Measurements from ENCODE around the gene MGMT. TPM values are rescaled to one million over a fixed set of nuclear protein-coding genes. Genes with fewer than 3 reads are reported as not detected.

MGMT gene
- total RNA-seq, 1 donor from 2014 or later, result 7.7 TPM

DNA sequence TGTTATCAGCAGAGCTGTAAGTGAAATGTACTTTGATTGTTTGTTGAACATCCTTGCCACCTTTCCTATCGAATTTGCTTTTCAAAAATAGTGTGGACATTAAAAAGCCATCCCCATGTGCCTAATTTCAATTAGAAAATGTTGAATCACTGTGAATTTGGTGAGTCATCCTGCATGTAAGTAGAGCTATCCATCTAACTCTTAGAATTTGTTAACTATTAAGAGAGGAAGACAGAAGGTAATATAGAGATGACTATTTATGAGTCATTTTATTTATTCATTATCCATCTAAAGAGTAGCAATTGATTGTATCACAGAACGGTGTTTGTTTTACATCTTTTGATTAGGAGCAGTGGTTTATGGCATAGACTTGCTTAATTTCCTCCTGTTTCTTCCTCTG lies 154.7 kb downstream of the MGMT start:
- no peak for DNase-seq (ENCODE audit: low read depth in 2 of 2)

DNA sequence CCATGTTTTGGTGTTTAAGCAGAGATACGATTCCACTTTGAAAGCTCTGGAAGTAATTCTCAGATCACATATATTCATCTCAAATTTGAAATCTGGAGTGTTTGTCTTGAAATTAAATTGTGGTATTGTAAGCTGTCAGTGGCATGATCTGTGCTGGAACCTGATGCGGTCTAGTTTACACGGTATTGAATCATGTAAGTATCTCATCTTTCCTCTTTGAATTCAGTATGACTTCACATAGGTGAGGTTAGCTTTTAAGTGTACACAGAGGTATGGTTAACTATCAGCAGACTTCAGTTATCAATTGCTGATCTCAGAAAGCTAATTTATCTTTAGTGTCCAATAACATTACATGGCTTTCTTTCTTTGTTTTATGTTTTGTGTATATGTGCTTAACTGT lies 155.2 kb downstream of the MGMT start:
- no peak for DNase-seq (ENCODE audit: low read depth in 2 of 2)

DNA sequence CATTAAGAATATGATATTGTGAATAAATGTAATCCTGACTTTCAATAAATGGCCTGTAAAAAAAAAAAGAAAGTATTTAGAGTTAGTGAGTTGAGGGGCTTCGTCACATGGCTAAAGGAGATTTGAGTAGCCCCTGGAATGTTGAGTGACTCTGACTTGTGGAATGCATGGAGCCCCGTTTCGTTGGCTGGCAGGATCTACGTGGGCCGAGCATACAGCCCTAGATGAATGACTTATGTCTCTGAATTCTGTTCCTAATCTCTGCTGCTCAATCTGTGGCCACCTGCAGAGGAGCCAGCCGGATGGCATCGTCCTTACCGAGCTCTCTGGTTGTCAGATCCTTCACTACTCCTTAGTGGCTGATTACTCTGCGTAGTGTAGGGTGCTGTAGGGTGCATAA lies 155.7 kb downstream of the MGMT start:
- no peak for DNase-seq (ENCODE audit: low read depth in 2 of 2)

DNA sequence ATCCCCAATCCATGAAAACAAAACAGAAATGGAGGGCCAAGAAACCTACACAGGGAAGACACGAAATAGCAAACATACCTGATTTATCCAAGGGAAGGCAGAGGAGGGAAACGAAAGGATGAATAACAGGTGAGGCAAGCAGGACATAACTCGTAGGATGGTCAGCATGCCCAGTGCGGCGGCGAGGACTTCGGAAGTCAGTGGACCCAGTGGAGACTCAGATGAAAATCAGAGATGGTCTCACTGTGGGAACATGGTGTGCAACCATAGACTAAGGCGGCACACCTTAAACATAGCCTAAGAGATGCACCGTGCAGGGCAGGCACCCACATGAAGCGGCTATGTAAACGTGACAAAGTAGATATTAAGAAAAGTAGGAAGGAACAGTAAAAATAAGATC lies 157.5 kb downstream of the MGMT start:
- no peak for DNase-seq (ENCODE audit: low read depth in 2 of 2)

DNA sequence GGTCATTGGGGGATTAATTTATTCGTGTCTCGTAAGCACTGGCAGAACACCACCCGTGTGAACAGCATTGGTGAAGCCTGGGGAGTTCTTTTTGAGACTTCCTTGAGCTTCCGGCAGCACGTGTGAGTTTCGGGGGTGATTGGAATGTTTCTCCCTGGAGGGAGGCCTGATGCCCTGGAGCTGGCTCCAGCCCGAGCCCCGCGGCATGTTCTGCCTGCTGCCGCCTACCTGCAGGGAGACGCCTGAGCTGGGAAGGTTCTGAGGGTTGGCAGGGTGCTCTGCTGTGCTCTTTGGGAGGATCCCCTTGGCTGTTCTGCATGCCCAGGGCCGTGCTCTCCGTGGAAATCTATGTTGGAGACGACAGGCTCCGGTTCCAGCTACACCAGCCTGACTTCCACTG lies 159.3 kb downstream of the MGMT start:
- DNase-seq (ENCODE audit: low read depth in 2 of 2), result no peak

DNA sequence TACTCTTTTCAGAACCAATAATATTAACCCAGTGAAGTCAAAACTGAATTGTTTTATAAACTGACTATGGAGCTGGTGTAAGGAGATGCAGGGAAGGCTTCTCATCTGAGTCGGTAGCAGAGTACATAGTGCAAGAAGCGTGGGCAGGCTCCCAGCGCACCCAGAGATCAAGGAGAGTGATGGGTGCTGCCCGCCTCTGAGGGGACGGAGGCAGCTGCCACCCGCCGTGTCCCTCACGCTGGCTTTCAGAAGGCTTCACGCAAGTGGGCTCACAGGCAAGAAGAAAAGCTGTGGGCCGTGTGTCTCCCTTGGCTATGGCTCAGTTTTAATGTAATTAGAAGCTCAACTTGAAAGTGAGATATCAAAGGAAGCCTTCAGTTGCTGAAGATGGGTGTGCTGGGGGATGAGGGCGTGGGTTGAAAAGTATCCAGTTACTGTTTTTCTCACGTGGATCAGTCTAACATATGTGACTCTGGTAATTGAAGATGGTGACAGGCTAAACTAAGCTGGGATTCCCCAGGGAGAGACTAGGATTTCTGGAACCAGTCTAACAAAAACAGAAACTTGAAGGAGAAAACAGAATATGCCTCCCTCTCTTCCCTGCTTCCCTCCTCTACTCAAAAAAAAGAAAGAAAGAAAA lies 159.9 kb downstream of the MGMT start:
- DNase-seq (ENCODE audit: low read depth in 2 of 2), result no peak

DNA sequence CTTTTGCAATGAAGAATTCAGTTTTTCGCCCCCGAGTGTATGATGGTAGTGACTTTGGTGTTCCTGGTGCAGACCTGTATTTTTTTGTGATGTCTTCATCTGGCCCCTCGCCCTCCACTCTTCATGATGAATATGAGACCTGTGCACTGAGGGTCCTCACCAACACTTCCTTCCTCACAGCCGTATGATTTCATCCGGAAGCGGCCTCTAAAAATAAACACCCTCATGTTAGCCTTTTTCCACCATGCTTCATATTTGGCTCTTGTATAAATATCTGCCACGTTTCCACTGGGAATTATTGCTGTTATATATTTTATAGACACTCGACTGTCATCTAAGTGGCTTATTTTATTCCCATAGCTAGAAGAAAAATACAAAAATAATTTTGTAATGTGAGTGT lies 160.4 kb downstream of the MGMT start:
- DNase-seq (ENCODE audit: low read depth in 2 of 2), result peak in 1 of 2 donors; percentile 3

DNA sequence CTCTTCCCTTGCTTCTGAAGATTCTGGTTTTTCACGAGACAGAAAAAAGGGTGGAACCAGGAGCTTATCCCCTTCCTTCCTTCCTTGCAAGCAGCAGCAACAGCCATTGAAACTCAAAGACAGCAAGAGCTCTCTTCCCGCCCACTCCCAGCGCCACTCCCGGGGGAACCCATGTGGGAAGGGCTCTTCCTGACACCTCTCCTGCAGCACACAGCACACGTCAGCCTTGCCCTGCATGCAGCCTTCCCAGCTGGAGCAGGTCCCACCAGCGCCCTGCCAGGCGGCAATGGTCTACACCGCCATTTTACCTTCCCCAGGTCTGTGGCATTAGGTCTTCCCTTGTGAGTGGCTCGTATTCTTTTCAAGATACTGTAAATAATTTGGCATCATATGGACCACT lies 161.8 kb downstream of the MGMT start:
- no peak for DNase-seq (ENCODE audit: low read depth in 2 of 2)

DNA sequence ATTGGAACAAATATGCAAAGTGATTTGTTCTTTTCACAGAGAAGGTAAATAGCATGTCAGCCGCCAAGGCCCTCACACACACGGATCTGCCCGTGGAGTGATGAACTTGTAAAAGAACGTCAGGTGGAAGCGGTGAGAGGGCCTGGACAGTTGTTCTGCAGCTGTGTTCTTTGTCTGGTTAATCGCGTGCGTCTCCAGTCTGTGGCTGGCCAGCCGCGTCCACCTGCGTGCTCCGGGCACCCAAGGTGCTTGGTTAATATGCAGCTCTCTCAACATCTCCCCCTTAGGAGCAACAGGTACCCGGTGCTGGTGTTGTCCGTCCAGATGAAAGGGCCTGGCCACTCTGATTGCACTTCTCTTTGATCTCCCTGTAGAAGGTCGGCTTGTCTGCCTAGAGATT lies 162.9 kb downstream of the MGMT start:
- no peak for DNase-seq (ENCODE audit: low read depth in 2 of 2)

DNA sequence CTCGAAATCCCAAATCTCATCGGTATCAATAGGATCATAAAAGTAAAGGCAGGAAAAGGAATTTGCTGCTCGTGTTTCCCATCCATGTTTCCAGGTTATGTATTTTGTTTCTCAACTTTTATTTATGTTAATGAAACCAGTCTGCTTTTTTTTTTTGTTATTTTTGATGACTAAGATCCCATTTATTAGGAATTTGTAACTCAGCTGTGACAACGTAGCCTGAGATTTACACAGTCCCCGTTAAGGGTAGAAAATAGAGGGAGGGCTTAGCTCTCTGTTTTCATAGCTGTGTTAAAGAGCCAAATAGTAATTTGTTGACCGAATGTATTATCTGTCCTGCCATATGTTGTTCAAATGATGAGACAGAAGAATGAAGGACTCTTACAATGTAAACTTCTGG lies 164.0 kb downstream of the MGMT start:
- no peak for DNase-seq (ENCODE audit: low read depth in 2 of 2)

DNA sequence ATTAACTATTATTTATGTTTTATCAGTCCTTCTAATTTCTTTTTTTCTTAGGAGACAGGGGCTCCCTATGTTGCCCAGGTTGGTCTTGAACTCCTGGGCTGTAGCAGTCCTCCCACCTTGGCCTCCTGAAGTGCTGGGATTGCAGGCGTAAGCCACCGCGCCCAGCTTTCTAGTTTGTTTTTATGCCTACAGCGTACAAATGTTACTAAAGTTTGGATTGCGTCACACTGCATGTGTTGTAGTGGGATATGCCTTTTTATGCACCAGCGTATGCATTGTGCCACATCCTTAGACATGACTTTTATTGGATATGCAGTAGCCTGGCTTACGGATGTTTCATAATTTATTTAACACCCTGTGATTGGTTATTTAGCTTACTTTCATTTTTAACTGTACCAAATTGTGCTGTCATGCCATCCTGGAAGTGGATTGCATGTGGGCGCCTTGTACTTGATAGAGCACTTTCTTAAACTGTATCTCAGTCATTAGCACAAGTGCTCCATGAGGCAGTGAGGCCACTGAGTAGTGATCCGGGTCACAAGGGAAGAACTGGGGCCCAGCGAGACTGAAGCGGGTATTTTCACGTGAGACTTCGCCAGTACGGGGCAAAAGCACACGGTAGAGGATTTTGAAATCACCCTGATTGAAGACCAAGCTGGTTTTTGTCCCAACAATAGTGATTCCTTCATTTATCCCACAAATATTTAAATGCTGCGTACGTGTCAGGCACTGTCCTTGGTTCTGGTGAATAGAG lies 165.0 kb downstream of the MGMT start:
- DNase-seq (ENCODE audit: low read depth in 2 of 2), result no peak

DNA sequence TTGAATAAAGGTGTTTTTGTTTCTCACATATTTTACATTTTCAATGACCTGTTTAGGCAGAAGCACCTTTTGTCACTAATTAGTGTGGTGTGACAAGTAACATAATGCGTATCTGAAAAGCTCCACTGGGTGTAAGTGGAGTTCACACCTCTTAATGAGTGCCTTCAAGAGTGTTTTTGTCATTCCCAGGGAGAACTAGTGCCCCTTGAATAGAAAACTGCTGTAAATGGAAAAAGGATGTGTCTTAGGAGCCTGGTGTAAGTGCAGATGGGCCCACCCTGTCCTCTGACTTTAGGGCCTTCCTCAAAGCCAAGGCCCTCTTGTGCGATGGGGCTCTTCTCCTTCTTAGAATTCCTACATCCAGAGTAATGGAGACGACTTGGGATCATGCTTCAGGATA lies 170.0 kb downstream of the MGMT start:
- DNase-seq (ENCODE audit: low read depth in 2 of 2), result no peak

DNA sequence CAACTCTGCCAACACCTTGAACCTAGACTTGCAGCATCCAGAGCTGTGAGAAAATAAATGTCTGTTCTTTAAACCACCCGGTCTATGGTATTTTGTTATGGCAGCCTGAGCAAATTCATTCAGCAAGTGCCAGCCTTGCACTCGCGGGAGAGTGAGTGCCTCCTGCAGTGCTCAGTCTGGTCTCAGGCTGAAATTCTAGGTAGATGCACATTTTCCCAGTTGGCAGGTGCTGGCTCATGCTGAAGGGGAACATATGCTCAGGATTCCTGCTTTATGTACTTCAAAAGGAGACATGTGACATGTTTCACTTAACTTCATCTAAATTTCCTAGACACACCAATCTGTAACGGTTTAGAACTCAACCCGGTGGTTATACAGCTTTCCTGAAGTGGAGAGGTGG lies 170.8 kb downstream of the MGMT start:
- DNase-seq (ENCODE audit: low read depth in 2 of 2), result no peak

DNA sequence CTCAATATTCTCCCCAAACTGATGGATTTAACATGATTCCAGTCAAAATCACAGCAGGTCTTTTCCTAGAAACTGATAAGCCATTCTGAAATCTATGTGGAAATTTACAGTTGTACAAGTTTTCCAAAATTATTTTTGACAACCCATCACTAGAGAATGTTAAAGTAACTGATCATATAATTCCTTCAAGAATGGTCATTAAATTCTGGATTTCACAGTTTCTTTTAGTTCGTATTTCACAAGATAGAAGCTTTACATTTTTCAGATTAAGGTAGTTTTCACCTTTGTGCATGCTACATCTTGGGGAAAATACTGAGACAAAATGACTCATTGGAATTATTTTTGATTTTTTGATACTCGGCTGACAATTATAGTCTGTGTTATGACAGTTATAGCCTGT lies 174.3 kb downstream of the MGMT start:
- no peak for DNase-seq (ENCODE audit: low read depth in 2 of 2)

DNA sequence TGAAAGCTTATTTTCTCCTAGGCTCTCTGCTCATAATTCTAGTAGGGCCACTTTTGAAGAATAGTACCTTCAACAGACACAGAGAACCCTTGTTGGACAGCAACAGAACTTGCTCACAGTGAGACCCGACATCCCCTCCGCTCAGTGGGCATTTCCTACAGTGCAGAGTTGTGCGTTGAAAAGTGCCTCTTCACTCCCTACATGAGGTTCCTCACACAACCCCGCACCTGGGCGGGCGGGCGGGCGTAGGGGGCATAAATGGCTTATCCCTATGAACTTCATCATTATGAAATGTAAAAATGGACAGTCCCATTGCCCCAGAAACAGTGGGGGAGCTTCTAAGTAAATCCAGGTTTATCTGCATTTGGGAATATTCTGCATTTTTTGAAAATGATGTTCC lies 174.9 kb downstream of the MGMT start:
- no peak for DNase-seq (ENCODE audit: low read depth in 2 of 2)

DNA sequence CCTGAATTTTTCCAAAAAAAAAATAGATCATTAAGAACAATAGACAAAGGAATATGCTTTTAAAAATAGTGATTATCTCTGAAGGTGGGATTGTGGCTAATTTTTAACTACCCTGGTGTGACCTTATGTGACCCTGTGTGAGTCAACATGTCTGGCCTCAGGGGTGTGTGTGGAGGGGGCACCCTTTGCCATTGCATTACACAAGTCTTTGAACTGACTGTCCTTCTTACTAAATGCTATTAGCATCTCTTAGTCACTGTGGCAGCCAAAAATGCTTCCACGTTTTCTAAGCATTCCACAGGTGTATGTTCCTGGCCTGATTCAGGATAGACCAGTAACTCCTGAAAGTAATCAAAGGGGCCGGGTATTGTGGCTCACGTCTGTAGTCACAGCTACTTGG lies 175.4 kb downstream of the MGMT start:
- DNase-seq (ENCODE audit: low read depth in 2 of 2), result no peak

DNA sequence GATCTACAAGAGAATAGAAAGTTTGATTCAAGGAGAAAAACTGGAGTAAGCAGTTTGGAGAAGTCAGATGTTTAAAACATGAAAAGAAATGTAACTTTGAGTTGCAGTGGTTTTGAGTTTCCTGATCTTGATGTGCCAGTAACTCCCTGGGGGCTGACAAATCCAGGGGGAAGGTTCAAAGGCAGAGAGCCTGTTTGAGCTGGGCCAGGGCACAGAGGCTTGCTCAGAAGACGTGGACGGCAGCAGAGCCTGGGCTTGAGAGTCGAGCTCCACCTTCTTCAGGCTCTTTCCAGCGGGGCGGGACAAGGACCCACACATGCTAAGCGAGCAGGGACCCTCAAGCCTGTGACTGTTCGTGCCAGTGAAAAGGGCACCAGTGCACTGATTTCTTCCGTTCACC lies 176.2 kb downstream of the MGMT start:
- DNase-seq (ENCODE audit: low read depth in 2 of 2), result no peak

DNA sequence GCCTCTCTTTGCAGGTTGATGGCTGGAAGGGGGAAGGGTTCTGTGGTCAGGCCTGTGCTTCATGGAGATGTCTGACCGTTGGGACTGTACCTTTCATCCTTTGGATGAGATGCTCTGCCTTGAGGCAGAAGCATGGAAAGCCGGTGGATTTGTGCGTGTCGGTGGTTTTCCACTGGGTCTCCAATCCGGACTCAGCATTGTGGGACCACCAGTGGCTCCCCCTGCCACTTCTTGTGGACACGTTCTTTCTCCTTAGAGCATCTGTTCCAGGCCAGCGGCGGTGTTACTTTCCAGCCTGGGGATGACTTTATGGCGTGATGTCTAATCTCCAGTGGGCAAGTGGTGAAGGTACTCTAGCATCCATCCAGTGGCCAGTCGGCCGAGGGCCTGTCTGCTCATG lies 178.4 kb downstream of the MGMT start:
- DNase-seq (ENCODE audit: low read depth in 2 of 2), result no peak

DNA sequence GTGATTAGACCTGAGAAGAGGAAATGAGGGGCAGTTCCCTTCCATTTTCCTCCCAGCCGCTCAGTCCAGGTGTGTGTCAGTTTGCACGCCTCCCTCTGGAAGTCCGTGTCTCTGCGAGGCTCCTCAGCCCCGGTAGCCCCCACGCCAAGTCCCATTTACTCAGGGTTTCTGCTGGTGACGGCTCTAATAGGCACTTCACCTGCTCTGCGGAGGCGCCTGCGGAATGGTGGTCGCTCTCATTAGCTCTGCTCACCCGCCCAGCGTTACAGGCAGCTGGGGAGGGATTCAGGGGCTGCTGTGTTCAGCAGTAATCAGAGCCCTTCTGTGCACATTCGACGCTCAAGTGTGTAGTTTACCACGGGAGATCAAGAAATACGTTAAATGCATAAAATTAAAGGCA lies 179.9 kb downstream of the MGMT start:
- no peak for DNase-seq (ENCODE audit: low read depth in 2 of 2)

DNA sequence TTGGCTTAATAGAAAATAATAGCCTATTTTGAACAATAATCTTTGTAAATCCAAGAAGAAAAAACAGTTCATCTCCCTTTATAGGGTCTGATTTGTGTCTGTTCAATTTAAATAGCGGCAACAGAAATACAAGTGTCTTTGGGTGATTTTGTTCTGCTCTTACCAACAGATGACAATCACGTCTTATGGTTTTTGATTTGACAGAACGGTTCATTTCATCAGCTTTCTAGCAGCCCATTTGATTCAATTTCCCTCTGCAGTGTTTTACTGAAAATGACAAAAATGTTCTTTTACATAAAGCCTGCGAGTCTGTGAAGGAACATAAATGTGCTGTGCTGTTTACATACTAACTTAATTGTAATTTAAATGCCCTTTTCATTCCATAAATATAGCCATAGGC lies 180.5 kb downstream of the MGMT start:
- no peak for DNase-seq (ENCODE audit: low read depth in 2 of 2)

DNA sequence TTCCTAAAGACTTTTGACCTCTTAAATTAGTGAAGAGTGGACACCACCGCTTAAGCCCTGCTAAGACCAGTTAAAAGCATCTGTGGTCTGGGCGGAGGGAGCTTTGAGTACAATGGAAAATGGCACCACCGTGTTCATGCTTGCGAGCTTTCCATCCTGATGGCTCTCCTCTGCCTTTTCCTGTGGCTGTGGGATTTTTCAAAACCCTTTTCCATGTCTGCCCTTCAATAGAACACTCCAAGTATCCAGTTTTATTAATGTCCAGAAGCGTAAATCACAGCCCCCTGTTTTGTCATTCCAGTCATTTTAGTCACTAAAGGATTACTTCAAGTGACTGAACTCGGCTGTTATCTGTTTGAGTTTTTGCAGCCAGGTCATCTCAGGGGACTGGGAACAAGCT lies 181.8 kb downstream of the MGMT start:
- no peak for DNase-seq (ENCODE audit: low read depth in 2 of 2)

DNA sequence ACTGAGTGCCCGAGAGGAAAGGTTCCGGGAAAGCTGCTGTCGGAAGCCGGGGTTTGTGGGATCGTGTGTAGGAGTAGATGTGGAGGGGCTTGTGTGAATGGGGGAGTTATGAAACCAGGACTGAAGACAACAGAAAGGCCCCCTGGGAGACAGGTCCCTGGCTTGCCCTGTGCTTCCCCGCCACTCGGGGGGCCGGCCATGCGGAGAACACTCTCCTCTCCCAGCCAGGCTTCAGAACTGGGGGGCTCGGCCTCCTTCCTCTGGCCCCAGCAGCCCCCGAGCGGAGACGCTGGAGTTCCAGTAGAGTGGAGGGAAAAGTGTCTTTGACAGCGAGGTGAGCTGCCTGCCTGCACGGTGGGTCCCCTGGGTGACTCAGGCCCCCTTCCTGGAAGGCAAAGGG lies 185.0 kb downstream of the MGMT start:
- DNase-seq (ENCODE audit: low read depth in 2 of 2), result no peak

DNA sequence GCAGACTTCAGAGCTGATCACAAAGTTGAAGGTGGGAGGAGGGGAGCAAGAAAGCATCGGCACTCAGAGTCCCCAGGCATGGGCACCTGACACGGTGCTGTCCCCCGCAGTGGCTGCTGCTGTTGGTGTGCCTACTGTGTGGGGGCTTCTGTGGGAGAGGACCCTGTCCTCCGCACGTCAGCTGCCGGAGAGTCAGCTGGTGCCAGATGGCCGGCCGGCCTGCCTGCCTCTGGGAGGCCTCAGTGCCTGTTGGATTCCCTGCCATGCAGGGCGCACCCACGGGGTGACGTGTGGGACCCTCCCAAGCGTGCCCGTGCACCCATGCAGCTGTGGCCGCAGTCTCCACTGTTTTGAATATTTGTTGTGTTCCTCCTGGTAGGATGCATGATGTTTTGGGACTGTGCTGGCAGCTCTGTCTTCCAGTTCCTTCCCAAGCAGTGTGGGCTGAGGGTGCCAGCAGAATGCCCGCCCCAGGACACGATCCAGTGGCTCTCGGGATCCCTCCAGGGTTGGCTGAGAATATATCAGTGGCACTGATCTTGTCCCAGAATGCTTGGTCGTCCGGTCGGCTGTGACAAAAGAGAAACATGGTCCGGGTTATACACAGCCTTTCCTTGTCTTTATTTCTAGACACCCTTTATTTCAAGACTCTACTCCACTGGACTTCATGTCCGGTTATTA lies 185.6 kb downstream of the MGMT start:
- no peak for DNase-seq (ENCODE audit: low read depth in 2 of 2)

Measured in lung microvascular endothelial cell (primary cell).